NCI-H2227 (cell line): ENCODE measurements around the gene NAGLU.
"Not testable (repeated sequence)": the region's sequence is repeated elsewhere in the genome, so short reads cannot be mapped to it uniquely, and the experiment has no call there.

Source experiments
- DNase-seq: peaks from one replicate; lab custom pipeline; 2025; ENCODE audit not compliant: unreplicated experiment; lab: John Stamatoyannopoulos, UW

NAGLU gene

GRCh38 chr17:42521036-42521435, 15.0 kb upstream of the NAGLU start:
- no peak for DNase-seq

- DNase-seq, result no peak
Measured at GRCh38 chr17:42521666-42522262, 14.3 kb upstream of the NAGLU start.

- DNase-seq, result no peak
Measured at GRCh38 chr17:42522263-42522790, 13.7 kb upstream of the NAGLU start.

GRCh38 chr17:42522798-42523278, 13.2 kb upstream of the NAGLU start:
- DNase-seq, result no peak

- DNase-seq, result no peak
Measured at GRCh38 chr17:42525221-42525620, 10.8 kb upstream of the NAGLU start.

GRCh38 chr17:42526031-42526444, 10.0 kb upstream of the NAGLU start:
- no peak for DNase-seq

GRCh38 chr17:42527932-42528331, 8.1 kb upstream of the NAGLU start:
- no peak for DNase-seq

- DNase-seq, result no peak
Measured at GRCh38 chr17:42529061-42529460, 7.0 kb upstream of the NAGLU start.

GRCh38 chr17:42530952-42531454, 5.0 kb upstream of the NAGLU start:
- DNase-seq, result no peak

GRCh38 chr17:42531455-42532354, 4.3 kb upstream of the NAGLU start:
- DNase-seq, result peak; percentile 68

GRCh38 chr17:42535155-42536047, 640 bp upstream of the NAGLU start:
- no peak for DNase-seq

- DNase-seq, result peak; percentile 88
Measured at GRCh38 chr17:42536372-42537155, 523 bp downstream of the NAGLU start.

GRCh38 chr17:42537156-42537805, 1.2 kb downstream of the NAGLU start:
- no peak for DNase-seq

GRCh38 chr17:42537826-42538451, 1.9 kb downstream of the NAGLU start:
- DNase-seq, result no peak

- no peak for DNase-seq
Measured at GRCh38 chr17:42538482-42538881, 2.4 kb downstream of the NAGLU start.

- not testable (repeated sequence) for DNase-seq
Measured at GRCh38 chr17:42540558-42540957, 4.5 kb downstream of the NAGLU start.

- no peak for DNase-seq
Measured at GRCh38 chr17:42541041-42541833, 5.2 kb downstream of the NAGLU start.
